ENCODE data around the gene FHL1.
A peak's percentile ranks its signal among the peaks of the same experiment; 100 is the strongest.

The FHL1 gene

DNA sequence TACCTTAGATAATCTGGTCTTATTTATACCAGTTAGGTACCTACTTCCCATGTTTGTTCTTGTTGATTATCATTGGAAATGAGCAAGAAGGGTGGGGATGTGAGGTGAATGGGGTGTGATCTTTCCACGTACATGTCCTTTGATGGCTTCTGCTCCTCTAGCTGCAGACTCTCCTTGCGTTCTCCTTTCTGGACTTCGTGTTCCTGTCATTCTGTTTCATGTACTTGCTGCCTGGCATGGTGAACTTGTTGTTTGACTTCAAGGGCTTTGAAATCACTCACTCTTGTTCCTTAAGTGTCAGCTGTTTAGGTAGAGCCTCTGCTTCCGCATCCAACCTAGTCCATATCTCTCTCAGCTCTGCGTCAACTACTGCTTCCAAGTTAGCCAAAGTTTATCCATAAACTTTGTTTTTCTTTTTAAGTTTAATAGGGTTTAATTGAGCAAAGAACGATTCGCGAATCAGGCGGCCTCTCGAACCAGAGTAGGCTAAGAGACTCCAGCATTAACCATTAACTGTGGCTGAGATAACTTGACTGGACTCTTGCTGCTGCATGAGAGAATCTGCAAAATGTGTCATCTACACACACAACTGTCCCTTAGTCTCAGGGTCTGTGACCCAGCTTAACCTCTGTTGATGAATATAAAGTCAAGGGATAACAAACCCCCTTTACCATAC, 42.8 kb downstream of the FHL1 start:
- no peak for DNase-seq

GRCh38 chrX:136191171-136191570, 43.8 kb downstream of the FHL1 start:
- no peak for DNase-seq

- no peak for DNase-seq
Observed at GRCh38 chrX:136192135-136192534, 44.8 kb downstream of the FHL1 start.

- DNase-seq = no peak
Observed at GRCh38 chrX:136192839-136193414, 45.6 kb downstream of the FHL1 start.

DNA sequence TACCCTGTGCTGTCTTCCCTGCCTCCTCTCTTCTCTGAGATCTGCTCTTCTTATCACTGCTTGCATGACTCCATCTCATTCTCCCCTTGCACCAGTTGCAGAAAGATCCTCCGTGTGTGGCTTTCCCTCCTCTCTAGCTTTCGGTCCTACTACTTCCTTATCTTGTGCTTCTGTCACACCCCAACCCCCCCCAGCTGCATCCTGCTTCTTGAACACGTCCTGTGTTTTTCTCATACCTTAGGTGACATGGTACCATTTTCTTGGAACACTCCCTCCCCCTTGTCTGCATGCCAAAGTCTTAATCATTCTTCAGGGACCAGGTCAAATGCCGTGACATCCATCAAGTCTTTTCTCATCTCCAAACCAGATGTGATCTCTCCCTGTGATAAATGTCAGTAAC, 46.4 kb downstream of the FHL1 start:
- no peak for DNase-seq

- DNase-seq = no peak
Observed at GRCh38 chrX:136194536-136194935, 47.2 kb downstream of the FHL1 start.

DNA sequence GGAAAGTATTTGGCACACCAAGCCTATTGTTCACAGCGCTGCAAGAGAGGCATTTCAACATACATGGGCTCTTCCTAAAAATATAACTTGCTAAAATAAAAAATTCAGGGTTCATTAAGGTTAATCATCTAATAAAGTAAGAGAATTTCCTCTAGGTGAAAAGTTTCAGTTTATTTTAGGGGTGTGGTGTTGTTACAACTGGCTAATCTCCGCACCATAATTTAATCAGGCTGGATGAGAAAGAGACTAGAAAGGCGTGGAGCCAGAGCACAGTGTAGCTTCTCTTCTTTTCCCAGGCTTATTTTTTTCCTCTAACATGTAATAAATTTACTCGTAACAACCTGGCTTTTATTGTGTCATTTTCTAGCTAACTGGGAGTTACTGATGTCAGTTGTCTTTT, 47.9 kb downstream of the FHL1 start:
- no peak for DNase-seq

DNA sequence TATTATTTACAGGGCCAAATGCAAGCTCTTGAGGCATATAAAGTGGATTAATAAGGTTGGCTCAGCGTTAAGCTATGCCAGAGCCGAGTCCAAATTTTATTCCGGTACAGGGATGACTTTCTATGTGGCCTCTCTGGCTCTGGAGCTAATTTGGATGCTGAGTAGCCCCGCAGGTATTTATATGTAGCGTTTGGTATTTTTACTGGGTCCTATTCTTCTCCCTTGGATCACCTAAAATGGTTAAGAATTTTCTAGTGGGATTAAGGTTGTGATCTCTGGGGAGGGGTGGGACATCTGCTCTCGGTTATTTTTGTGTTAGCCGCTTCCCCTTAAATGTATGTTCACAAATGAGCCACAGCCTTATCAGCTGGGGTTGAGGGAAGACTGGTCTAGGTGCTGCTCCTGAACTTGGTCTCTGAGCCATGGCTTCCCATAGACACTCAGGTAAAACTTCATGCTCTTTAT, 49.4 kb downstream of the FHL1 start:
- DNase-seq = no peak

DNA sequence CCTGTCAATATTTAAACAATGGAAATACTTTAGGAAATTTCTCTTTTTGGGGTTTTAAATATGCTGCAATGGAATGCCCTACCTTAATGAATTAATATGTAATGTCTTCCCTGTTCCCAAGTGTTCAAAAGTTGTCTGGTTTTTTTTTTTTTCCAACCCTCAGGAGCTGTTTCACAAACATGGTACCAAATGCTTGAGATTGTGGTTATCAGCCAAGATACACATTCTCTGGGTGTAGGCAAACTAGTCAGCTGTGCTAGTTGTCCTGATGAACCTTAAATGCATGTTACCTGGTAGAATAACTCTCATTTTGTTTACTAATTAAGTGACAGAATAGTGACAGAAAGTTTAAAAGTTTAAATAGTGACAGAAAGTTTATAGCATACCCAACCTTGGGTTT, 50.7 kb downstream of the FHL1 start:
- DNase-seq = no peak

- no peak for DNase-seq
Observed at GRCh38 chrX:136198678-136199243, 51.4 kb downstream of the FHL1 start.

DNA sequence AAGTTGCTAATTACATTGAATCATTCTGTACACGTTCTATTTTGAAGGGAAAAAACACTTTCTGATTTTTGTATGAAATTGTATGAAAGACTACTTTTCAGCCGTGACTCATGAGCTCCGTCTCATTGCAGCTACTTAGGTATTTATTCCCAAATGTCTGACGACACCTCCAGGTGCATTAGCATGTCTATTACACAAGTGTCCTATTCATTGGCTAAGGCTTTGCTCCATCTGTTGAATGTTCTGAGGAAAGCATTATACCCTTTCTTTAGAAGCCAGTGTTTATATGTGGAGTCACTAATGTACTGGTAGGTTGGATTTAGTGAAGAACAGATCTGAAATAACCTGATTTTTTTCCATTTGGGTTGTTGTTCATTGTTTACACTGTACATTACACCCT, 52.0 kb downstream of the FHL1 start:
- DNase-seq = no peak

GRCh38 chrX:136200466-136200865, 53.1 kb downstream of the FHL1 start:
- DNase-seq = no peak

DNA sequence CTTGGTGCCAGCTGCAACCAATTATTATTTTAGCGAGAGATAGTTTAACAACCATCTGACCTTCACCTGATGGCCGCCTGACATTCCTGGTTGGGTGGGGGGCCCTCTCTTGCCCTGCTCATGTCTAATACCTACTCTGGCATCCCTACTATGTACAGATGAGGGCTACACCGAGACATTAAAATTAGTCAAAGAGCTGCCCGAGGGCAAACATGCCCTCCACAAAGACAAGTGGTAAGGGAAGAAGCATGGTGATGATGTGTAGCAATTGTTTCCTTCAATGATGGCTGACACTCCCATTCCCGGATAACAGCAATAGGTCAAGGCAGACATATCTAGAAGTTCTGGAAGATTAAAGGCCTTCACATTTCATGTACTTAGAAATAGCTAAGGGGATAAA, 54.3 kb downstream of the FHL1 start:
- DNase-seq = no peak

DNA sequence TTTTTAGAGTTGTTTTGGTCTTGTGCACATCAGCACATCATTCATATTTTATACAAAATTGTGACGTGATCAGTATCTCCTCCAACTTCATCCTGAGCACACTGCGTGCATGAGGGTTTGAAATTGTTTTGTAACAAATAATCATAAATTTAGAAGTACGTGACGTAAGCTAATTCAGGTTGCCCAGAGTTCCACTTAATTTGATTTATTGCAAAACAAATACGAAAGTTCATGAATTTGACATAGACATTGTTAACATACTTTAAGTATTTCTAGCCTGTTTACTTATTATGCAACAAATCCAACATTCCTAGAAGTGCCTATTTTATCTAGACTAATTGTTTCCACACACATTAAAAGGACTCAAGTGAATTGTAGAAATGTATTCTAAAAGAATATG, 55.6 kb downstream of the FHL1 start:
- no peak for DNase-seq

DNA sequence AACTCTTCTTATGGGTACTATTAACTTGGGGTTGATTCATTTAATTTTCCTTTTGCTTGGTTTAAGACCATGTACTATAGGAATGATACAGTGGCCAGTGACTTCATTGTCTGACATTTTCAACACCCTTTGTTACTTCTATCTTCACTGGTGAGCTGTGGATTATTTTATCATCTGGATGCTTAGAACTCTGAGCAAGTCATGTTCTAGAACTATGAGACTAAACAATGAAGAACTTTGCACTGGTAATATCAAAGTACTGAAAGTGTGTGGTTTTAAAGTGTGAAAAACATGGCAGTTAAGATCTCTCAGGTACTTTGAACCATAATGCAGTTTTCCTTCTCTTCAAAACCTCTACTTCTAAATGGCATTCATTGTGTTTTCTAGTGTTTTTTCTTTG, 56.1 kb downstream of the FHL1 start:
- DNase-seq = no peak

DNA sequence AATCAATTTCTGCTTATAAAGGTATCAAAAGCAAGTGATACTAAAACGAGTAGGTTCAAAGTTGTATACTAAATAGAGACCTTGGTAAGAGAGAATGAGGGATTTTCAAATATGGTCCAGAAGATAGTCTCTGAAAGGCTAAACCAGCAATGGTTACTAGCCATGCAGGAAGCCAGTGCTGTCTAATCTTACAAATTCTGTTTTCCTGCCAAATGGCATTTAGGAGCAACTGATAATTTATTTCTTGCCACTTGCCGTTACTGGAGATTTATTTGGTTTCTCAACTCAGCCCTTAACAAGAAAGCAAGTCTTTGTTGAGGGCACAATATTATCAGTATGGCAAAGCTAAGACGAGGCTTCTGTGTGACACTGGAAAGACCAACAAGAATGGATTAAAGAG, 56.6 kb downstream of the FHL1 start:
- no peak for DNase-seq

DNA sequence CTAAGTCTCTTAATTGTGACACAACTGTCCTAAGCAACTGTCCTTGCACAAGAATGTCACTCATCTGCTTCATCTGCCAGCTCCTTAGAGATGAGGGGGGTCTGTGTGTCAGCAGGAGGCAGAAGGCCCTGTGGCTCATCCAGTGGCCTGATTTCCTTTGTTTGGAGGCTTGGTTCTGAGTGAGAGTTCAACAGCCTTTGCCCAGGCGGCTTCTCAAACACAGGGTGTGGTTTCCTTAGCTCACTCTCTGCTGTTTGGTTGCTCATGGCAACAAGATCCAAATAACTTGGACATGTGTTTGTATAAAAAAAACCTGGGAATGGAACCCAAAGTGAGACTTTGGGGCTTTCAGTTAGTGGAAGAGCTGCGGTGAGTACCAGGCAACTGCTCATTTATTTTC, 57.2 kb downstream of the FHL1 start:
- no peak for DNase-seq

DNA sequence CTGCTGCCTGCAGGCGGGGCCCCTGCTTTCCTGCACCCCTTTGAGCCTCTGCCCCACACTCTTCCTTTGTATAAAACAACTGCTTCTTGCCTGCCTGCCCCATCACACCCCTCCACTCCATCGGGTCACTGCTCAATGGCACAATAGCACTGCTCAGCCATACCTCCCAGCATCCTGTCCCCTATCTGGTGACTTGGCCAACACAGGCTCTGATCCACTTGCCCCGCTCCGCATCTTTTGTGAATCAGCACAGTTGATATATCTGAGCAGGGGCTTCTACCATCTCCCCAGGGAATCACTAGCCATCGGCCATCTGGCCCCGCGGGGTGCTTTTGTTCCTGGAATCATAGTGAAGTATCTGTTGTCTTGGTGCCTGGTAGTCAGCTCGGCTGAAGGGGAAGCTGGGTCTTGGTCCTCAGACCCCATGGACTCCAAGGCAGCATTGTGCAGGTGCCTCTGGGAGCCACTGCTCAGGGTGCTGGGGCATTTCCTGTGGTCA, 58.6 kb downstream of the FHL1 start:
- DNase-seq = no peak

- DNase-seq = no peak
Observed at GRCh38 chrX:136206916-136207315, 59.6 kb downstream of the FHL1 start.

DNA sequence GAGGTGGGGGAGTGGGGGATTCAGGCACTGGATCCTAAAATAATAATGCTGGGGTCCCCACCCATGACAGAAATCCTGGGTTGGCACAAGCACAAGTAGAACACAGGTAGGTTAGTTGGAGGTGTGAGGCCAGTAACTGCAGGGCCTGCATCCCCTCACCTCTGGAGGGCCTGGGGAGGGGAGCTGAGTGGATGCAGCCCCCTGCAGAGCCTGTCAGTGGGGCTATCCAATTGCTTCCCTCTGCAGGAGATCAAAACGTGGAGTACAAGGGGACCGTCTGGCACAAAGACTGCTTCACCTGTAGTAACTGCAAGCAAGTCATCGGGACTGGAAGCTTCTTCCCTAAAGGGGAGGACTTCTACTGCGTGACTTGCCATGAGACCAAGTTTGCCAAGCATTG, 60.2 kb downstream of the FHL1 start:
- DNase-seq = no peak

DNA sequence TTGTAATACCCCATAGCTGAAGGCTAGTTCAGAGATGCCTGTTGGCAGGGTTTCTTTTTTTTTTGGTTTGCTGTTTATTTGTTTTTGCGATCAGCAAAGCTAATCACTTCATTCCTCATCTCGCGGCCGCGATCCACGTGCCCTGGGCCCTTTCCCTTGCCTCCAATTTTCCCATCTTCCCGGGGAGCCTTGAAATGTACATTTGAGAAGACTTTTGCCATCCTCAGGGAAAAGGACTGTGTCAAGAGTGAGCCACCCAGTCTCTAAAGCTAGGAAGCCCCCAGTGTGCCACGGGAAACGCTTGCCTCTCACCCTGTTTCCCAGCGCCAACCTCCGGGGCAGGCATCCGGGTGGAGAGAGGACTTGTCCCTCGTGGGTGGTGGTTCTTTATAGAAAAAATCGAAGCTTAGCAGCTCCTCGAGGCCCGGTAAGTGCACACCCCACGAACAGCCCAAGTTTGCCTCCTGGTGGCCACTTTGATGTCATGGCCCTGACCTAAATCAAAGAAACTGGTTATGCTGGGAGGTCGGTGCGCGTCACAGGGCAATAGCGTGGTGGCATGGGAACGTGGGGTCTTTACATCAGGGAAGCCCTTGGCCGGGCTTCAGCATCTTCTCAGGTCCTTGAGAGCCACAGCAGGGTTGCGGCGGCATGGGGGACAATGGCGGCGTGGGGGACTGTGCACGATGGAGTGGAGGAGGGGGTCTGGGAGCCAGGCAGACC, 61.8 kb downstream of the FHL1 start:
- DNase-seq = peak in 1 of 2 donors; percentile 8

- no peak for DNase-seq
Observed at GRCh38 chrX:136209751-136210150, 62.4 kb downstream of the FHL1 start.

- DNase-seq = no peak
Observed at GRCh38 chrX:136210243-136210642, 62.9 kb downstream of the FHL1 start.

DNA sequence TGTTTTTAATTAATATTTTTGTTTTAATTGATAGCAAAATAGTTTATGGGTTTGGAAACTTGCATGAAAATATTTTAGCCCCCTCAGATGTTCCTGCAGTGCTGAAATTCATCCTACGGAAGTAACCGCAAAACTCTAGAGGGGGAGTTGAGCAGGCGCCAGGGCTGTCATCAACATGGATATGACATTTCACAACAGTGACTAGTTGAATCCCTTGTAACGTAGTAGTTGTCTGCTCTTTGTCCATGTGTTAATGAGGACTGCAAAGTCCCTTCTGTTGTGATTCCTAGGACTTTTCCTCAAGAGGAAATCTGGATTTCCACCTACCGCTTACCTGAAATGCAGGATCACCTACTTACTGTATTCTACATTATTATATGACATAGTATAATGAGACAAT, 63.5 kb downstream of the FHL1 start:
- DNase-seq = no peak

Data from stimulated activated CD4-positive, alpha-beta T cell treated with anti-CD3 and anti-CD28 coated beads, Interleukin-2, amount 100 ng/mL, for 48 hours (primary cell).